CD4-positive, alpha-beta T cell treated with Interferon gamma for 1 hour (primary cell): ENCODE data around the gene SBNO1.
"Not testable (repeated sequence)": the region's sequence is repeated elsewhere in the genome, so short reads cannot be mapped to it uniquely, and the experiment has no call there.

Experiments
- DNase-seq: peaks from one replicate; pipeline ENCODE4 v3.0.0-alpha.2; 2020

Gene SBNO1

DNA sequence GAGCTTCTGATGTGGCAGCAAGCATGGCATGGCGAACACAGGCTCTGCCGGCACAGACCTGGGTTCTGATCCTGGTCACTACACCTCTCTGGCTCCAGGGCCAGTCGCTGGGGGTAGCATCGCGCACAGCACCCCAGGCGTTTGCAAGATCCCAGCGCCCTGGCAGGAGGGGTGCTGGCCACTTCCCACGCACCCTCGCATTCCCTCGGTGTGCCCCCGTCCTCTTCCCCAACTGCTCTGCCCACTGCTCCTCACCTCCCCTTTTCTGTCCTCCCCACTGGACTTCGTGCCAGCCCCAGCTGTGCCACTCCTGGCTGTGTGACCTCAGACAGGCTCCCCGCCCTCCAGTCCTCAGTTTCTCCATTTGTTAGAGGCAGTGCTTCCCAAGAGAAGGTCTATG lies 95.8 kb downstream of the SBNO1 start:
- no peak for DNase-seq

DNA sequence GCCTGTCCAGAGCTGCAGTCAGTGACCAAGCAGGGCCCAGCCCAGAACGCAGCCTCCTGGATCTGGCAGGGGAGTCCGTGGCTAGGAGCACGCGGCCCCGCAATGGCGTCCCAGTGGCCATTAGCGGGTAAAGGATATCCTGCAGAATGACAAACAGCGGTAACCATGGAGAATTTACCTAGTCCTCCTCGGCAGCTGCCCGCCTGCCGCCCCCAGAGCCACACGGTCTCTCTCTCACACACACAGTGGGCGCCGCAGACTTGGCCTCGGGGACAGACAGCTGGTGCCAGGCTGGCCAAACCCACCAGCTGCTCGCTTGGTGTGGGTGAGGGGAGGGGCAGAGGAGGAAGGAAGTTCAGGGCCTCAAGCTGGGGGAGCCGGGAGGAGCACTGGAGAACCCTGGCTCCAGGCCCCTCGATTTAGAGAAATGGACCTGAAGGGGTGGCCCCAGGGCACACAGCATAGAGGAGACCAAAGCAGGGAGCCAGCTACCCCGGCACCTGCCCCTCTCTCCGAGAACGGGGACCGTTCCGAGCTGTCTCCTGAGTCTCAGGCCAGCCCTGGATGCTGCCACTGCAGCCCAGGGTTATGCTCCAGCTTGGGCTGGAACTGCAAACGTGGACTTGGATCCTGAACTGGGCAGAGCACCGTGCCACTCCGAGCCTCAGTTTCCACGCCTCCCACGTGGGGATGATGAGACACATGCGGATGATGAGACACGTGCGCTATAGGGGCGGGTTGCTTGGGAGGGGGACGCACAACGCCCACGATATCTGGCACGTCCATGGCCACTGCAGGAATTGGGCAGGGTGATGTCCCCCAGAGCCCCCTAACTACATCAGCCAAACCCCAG lies 96.4 kb downstream of the SBNO1 start:
- DNase-seq, result no peak

DNA sequence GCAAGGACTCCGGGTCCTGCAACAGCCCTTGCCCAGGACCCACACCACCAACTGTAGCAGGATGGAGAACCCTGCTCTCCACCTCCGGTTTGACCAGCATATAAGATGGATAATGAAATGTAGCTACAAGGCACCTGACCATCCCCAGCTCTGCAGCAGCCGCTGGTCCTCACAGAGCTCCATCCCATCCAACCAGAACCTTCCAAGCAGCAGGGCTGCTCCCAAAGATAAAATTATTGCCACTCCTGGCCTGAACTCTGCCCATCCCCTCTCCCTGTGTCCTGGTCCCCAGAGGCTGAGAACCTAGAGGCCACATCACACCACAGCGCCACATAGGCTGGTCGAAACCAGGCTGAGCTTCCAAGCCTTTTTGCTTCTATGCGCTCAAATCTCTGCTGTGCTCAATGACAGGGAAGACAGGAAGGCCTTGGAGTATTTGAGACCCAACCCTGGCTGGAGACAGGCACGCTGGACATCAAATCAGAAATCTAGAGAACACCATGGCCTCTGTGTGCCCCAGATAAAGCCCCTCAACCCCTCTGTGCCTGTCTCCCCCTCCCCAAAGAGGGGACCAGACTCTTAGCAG lies 97.2 kb downstream of the SBNO1 start:
- DNase-seq, result no peak

DNA sequence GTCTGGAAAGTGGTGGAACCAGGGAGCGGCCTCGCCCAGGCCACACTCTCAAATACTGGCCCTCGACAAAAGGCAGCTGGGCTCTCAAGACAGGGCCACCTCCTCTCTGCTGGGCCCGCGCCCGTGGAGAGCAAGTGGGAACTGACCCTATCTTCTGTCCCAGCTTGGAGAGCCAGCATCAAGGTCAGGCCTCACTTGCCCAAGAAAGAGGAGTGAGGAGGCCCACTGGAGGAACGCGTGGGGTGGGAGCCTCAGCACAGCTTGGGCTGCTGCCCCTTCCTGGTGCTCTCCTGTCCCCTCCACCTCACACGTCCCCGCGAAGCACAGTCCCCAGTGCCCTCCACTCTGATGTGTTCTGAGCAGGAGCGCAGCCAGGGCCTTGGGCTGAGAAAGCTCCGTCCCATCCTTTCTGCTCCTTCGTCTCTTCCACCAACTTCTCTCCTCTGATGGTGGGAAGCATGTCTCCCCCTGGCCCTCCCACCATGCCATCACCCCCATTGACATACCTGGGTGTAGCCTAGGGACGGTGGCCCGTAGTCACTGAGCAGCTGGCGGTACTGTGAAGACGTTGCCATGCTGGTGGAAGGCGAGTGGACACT lies 97.9 kb downstream of the SBNO1 start:
- DNase-seq, result no peak

DNA sequence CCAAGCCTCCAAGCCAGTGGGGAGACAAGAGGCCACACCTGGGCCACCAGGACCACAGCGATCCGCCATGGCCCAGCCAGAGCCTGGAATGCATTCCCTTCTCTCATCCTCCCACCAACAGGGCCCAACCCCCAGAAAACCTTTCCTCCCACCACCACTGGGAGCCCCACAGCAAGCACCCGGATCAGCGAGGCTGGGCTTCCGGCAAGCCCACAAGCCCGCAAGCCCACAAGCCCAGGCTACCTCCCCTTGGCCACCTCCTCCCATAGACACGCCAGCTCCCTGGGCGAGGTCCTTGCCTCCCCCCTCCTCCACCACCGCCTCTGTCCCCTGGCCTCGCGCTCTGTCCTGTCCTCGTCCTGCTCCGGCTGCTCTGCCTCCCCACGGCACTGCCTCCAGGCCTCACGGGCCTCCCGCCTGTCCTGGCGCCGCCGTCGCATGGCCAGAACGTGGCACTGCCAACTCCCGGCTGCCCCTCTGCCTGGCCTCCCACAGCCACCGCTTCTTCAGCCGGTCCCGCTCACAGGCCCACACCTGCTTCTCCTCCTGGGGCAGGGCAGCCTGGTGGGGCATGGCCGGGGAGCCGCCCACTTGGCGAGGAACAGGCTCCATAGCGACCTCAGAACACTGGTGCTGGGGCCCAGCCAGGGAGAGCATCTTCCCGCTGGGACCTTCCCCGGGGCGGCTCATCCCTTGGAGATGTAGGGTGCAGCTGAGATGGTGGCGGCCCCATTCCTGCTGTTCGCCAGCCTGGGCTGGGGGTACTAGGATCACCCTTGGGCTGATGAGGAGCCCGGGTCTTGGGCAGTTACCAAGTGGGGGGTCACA lies 98.6 kb downstream of the SBNO1 start:
- no peak for DNase-seq

DNA sequence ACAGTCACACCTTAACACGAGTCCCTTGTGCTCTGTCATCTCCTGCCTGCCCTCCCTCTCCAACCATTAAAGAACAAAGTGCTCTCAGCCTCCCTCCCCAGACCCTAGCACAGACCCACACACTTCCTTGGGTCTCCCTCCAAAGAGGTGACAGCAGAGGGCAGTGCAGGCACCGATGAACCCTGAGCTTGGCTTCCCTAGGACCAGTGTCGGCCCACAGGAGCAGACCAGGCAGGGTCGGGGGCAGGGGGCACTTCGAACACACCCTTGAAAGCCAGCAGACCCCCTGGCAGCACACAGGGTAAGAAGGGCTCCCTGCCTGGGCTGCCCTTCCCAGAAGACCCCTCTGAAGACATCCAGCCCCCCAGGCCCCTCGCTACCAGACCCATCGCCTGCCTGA lies 100.0 kb downstream of the SBNO1 start:
- DNase-seq, result no peak

DNA sequence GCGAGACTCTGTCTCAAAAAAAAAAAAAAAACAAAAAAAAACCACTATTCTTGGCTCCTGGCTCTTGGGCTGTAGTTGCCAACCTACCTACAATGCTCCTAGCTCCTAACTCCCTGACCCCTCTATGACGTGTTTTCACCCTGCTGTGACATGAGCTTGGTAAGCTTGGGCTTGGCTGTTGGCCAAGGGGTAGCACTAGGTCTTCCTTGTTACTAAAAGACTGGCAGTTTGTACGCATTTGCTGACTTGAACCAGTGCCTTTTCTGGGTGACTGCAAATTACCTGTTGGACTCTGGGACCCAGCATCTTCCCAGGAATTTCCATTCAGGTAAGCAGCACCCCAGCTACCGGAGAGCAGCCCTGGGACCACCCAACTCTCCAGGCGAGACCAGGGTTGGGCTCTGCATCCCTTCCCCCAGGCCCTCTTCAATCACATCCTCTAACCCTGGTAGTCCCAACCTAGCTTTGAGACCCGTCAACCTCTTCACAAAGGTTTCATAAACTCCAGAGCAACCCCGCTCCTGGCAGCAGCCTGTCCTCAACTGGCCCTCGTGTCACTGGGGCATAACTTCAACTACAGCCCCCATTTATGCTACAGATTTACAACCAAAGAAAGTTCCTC lies 101.3 kb downstream of the SBNO1 start:
- DNase-seq, result no peak

DNA sequence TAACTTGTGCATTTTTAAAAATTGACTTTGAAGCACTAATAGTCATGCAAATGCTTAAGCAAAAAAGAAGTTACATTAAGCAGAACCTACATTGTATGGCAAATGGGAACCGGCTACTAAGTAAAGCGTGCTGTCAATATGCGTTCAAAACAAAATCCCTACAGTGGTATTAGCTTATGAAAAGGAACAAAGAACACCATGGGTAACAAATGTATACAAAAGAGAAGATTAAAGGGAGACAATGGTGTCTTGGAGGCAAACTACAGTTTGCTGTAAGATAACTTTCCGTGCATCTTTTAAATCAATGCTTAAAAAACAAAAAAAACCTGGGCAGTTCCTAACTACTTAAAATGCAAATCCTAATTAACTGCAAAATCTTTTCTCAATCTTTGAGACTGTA lies 103.5 kb downstream of the SBNO1 start:
- no peak for DNase-seq

DNA sequence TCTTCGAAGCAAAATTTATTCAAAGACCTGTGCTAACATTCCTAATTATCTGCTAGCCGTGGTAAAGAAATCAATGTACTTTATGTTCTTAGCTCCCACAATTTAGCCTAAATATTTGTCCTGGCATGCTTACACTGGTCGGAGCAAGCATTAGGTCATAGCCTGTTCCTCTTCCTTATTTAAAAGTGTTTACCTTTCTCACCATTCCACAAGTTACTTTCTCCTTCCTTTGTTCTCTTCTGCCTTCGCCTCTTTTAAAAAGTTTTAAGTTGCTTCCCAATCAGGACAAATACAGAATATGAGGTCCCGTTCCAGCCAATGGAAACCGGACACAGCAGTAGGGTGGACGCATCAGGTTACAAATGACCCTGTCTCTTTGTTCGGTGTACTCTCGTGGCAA lies 104.6 kb downstream of the SBNO1 start:
- no peak for DNase-seq

DNA sequence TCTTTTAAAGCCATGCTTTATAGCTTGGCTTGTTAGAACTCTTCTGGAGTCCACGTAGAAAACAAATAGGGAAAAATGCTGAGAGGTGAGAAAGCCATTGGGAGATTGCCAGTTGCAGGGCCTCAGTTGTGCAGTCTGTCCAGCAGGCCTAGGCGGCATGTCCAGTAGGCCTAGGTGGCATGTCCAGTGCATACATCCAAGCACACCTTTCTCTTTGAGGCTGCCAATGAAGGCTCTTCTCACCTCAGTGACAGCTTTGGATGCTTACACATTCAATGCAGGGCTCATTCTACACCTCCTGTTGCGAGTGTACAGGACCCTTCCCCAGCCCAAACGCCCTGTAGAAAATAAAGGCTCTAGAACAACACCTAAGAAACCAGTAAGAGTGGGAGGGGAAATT lies 106.1 kb downstream of the SBNO1 start:
- no peak for DNase-seq

DNA sequence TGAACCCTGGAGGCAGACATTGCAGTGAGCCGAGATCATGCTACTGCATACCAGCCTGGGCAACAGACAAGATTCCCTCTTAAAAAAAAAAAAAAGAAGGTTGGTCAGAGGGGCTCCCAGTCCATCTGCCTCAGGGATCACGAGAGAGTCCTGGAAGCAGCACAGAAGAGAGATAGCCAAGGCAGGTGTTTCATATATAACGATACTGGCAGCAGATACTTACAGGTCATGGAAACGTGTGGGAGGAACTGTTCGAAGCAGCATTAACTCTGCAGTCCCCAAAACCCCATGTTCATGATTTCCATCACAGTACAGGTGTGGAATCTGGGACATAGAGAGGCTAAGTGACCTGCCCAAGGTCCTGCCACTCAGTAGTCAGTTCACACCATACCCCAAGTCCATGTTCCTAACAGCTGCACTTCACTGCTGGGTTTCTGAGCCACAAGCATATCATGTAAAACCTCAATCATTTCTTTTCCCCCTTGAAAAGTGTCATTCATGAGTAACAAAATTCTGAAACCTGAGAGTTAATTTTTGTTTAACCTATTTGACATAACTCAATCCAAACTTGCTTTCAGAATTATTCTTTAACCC lies 109.7 kb downstream of the SBNO1 start:
- no peak for DNase-seq

DNA sequence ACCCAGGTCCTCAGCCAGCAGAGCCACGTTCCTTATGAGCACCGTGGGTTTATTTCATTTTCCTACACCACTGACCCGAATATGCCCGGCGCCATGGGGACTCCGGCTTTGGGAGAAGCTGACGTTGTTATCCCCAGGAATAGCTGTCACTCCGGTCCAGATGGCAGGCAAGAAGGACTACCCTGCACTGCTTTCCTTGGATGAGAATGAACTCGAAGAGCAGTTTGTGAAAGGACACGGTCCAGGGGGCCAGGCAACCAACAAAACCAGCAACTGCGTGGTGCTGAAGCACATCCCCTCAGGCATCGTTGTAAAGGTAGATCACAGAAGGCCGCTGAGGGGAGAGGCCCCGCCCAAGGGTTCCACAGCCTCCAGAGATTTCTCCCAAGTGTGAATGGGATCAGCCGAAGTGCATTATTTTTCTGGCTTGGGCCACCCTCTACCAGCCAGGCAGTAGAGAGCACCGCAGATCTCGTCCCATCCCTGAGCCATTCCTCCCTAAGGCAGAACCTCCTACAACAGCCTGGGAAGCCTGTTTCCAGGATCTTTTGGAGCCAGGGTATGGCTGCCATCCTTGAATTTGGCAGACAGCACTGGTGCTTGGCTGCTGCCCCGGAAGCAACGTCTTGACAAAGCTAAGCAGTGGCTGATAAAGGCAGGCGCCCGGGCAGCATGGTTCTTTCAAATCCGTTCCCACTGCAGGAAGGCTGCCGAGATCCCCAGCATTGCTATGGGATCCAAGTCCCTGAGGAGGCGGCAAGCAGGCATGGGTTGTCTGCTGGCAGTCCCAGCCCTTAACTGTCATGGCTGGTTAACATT lies 110.8 kb downstream of the SBNO1 start:
- no peak for DNase-seq

DNA sequence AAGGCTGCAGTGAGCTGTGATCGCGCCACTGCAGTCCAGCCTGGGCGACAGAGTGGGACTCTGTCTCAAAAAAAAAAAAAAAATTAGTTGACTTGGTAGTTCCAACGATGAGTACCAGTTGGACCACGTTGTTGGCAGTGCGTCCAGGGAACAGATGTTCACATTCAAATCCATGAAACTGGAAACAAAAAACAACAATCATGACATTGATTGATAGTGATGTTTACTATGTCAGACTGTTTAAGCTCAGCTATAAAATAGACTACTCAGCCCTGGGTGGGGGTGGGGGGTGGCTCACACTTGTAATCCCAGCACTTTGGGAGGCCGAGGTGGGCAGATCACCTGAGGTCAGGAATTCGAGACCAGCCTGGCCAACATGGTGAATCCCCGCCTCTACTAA lies 112.3 kb downstream of the SBNO1 start:
- DNase-seq, result not testable (repeated sequence)

DNA sequence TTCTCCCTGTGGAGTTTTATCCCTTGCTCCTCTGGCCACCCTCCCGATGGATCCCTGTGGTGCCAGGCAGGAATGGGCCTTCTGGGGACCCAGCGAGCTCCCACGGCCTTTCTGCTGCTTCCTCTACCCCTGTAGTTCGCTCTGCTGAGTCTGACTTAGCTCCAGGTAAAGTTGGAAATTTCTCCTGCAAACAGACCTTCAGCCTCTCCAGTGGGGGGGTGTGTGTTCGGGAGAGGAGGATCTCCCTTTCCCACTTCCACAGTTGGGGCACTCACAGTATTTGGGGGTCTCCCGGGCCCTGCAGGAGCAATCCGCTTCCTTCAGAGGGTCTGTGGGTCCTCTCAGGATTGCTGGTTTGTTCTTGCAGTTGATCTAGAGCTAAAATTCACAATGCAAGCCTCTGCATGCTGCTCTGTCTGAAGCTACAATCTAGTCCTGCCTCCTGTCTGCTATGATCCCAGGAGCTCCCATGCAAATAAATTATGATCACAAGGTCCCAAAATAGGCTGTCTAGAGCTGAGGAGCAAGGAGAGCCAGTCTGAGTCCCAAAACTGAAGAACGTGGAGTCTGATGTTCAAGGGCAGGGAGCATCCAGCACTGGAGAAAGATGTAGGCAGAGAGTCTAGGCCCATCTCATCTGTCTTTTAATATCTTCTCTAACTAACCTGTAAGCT lies 113.1 kb downstream of the SBNO1 start:
- no peak for DNase-seq

DNA sequence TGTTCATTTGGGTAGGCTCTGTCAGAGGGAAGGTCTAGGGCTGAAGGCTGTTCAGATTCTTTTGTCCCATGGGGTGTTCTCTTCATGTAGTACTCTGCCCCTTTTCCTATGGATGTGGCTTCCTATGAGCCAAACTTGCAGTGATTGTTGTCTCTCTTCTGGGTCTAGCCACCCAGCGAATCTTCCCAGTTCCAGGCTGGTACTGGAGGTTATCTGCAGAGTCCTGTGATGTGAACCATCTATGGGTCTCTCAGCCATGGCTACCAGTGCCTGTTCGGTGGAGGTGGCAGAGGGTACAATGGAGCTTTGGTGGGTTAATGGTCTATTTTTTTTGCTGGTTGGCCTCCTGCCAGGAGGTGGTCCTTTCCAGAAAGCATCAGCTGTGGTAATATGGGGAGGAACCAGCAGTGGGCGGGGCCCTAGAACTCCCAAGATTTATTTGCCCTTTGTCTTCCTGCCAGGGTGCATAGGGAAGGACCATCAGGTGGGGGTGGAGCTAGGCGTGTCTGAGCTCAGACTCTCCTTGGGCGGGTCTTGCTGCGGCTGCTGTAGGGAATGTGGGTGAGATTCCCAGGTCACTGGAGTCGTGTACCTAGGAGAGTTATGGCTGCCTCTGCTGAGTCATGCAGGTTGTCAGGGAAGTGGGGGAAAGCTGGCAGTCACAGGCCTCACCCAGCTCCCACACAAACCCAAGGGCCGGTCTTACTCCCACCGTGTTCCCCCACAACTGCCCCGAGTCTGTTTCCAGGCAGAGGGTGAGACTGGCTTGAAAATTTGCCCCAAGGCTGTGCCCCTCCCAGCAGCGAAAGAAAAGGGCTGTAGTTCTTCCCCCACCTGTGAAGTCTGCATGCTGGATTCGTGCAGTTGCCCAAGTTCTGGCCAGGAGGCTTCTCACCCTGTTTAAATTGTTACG lies 113.9 kb downstream of the SBNO1 start:
- DNase-seq, result no peak

DNA sequence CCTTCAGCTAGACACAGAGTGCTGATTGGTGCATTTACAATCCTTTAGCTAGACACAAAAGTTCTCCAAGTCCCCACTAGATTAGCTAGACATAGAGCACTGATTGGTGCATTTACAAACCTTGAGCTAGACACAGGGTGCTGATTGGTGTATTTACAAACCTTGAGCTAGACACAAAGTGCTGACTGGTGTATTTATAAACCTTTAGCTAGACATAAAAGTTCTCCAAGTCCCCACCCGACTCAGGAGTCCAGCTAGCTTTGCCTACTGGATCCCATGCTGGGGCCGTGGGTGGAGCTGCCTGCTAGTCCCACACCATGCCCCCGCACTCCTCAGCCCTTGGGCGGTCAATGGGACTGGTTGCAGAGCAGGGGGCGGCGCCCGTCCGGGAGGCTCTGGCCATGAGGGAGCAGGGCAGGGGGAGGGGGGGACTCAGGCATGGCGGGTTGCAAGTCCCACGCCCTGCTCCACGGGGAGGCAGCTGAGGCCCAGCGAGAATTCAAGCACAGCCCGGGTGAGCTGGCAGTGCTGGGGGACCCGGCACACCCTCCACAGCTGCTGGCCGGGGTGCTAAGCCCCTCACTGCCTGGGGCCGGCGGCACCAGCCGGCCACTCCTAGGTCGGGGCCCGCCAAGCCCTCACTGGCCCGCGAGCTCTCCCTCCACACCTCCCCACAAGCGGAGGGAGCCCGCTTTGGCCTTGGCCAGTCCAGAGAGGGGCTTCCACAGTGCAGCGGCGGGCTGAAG lies 115.5 kb downstream of the SBNO1 start:
- DNase-seq, result not testable (repeated sequence)

DNA sequence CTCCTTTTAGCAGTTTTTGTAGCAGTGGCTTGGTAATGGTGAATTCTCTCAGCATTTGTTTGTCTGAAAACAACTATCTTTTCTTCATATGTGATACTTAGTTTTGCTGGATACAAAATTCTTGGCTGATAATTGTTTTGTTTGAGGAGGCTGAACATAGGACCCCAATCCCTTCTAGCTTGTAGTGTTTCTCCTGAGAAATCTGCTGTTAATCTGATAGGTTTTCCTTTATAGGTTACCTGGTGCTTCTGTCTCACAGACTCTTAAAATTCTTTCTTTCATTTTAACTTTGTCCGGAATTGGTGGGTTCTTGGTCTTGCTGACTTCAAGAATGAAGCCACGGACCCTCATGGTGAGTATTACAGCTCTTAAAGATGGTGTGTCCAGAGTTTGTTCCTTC lies 116.5 kb downstream of the SBNO1 start:
- DNase-seq, result not testable (repeated sequence)

DNA sequence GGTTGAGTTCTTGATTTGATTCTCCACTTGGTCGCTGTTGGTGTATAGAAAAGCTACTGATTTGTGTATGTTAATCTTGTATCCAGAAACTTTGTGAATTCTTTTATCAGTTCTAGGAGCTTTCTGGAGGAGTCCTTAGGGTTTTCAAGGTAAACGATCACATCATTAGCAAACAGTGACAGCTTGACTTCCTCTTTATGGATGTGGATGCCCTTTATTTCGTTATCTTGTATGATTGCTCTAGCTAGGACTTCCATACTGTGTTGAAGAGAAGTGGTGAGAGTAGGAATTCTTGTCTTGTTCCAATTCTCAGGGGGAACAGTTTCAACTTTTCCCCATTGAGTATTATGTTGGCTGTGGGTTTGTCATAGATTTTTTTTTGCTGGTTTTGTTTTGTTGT lies 119.0 kb downstream of the SBNO1 start:
- DNase-seq, result no peak

DNA sequence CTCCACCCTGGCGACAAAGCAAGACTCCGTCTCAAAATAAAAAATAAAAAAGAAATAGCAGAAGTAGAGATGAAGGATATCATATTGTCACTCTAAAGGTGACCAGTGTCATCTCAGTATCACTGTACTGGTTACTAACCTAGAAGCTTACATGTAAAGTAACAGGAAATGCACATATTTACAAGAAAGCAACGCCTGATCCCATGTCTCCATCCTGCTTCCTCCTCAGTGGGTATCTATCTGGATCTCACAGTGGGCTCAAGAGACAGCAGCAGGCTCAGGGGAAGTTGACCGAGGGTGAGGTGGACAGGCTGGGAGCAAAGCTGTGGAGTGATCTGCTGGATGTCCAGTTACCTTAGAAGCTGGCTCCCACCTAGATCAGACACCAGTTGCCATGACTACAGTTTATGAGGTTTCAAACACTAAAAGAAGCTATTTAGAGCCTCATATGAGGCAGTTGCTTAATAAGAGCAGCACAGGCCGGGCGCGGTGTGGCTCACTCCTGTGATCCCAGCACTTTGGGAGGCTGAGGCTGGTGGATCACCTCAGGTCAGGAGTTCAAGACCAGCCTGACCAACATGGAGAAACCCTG lies 120.9 kb downstream of the SBNO1 start:
- no peak for DNase-seq
